ENCODE data around the gene FMNL3. TPM values are rescaled to one million over a fixed set of nuclear protein-coding genes. Genes with fewer than 3 reads are reported as not detected.

The FMNL3 gene
- total and polyA plus RNA-seq, 2 of the 13 experiments (the other 11 are each of a cell fraction or from before 2014, with no cell fraction given): 0.44 to 1.1 TPM

GRCh38 chr12:49667325-49668090 is 39.7 kb downstream of the FMNL3 start:
- no peaks in the 10 kb centered on the region for H3K36me3 ChIP-seq (replicated peaks in 1 of 2; ENCODE audit: control insufficient read depth in 1 of 2, insufficient read depth in 2 of 2, low read length in 2 of 2)
- no peaks in the 10 kb centered on the region; a peak in 1 of 5 replicates for H3K27me3 ChIP-seq (ENCODE audit: control insufficient read depth in 1 of 2, insufficient read depth in 2 of 2, low read length in 2 of 2)
- ATAC-seq (no peak), FAIRE-seq (no peak), DNase-seq (ENCODE audit: low spot score) (no peak)
- WGBS (ENCODE audit: low lambda C conversion rate): 49% methylated on average over 2 of the region's 2 CpGs
- intact Hi-C loops (cut with micrococcal nuclease; ENCODE audit: unreplicated experiment) (no loop called here), in situ Hi-C loops (cut with HindIII; ENCODE audit: extremely low pct_ligation_motif_present, low pct_unique_long_range_greater_than_20kb) (no loop called here)
- no peak for TF ChIP-seq ZNF205 (CRISPR knock-in tag; IDR thresholded peaks at IDR 0.05)
- TF ChIP-seq ZNF569 (CRISPR knock-in tag; IDR thresholded peaks at IDR 0.05; ENCODE audit: borderline replicate concordance): no peak
- no peak overlapping the region for H2AFZ ChIP-seq (ENCODE audit: low read length)
- no peaks in the 10 kb centered on the region for H3K79me2 ChIP-seq (ENCODE audit: insufficient read depth, low read length)
- no peaks in the 10 kb centered on the region for H4K20me1 ChIP-seq (ENCODE audit: insufficient read depth, low read length)
- H3K4me2 ChIP-seq (ENCODE audit: low read depth, low read length): no peak overlapping the region
- H3K4me3 ChIP-seq (replicated peaks in 1 of 3; ENCODE audit: insufficient read depth in 1 of 3, low read depth in 2 of 3, low read length in 3 of 3): no peak overlapping the region
- no peaks in the 10 kb centered on the region for H3K9me3 ChIP-seq (ENCODE audit: low read length)
- H3K4me1 ChIP-seq (ENCODE audit: insufficient read depth, low read length): peaks cover 18% of the 10 kb centered on the region
- H3K27ac ChIP-seq (ENCODE audit: extremely low read length, insufficient read depth, low read length): no peak overlapping the region
- ChIA-PET POLR2A (no interaction called here), CTCF (ENCODE audit: low intra/inter-chr PET ratio, low total read pairs) (no interaction called here)
- no TSS peak for BruUV-seq (replicated peaks)
- H3K9ac ChIP-seq (ENCODE audit: insufficient read depth, low read depth, low read length): no peak overlapping the region

GRCh38 chr12:49666176-49666575 is 41.0 kb downstream of the FMNL3 start:
- POLR2A ChIA-PET: no interaction called here
- Histone ChIP-seq H3K36me3 (replicated peaks in 1 of 2; ENCODE audit: control insufficient read depth in 1 of 2, insufficient read depth in 2 of 2, low read length in 2 of 2) (no peaks in the 10 kb centered on the region), H3K9ac (ENCODE audit: insufficient read depth, low read depth, low read length) (no peak overlapping the region), H3K27me3 (ENCODE audit: control insufficient read depth in 1 of 2, insufficient read depth in 2 of 2, low read length in 2 of 2) (no peaks in the 10 kb centered on the region; a peak in 1 of 5 replicates), H4K20me1 (ENCODE audit: insufficient read depth, low read length) (no peaks in the 10 kb centered on the region), H3K4me1 (ENCODE audit: insufficient read depth, low read length) (peaks cover 15% of the 10 kb centered on the region), H3K79me2 (ENCODE audit: insufficient read depth, low read length) (no peaks in the 10 kb centered on the region), H3K4me2 (ENCODE audit: low read depth, low read length) (no peak overlapping the region), H3K4me3 (replicated peaks in 1 of 3; ENCODE audit: insufficient read depth in 1 of 3, low read depth in 2 of 3, low read length in 3 of 3) (no peak overlapping the region), H3K9me3 (ENCODE audit: low read length) (no peaks in the 10 kb centered on the region), H3K27ac (ENCODE audit: extremely low read length, insufficient read depth, low read length) (no peak overlapping the region), H2AFZ (ENCODE audit: low read length) (no peak overlapping the region)
- FAIRE-seq: no peak
- in situ Hi-C loops (cut with HindIII; ENCODE audit: extremely low pct_ligation_motif_present, low pct_unique_long_range_greater_than_20kb) (no loop called here), intact Hi-C loops (cut with micrococcal nuclease; ENCODE audit: unreplicated experiment) (no loop called here)
- CTCF ChIA-PET (ENCODE audit: low intra/inter-chr PET ratio, low total read pairs): no interaction called here
- no peak for ATAC-seq
- BruUV-seq (replicated peaks): no TSS peak
- WGBS (ENCODE audit: low lambda C conversion rate): 56% methylated on average over 4 of the region's 4 CpGs
- TF ChIP-seq ZNF567 (CRISPR knock-in tag; IDR thresholded peaks at IDR 0.05; ENCODE audit: borderline replicate concordance) (no peak), ZFAT (CRISPR knock-in tag; conservative IDR thresholded peaks at IDR 0.05) (no peak), FOXK2 (IDR thresholded peaks at IDR 0.05) (no peak), ZKSCAN8 (CRISPR knock-in tag; IDR thresholded peaks at IDR 0.05; ENCODE audit: borderline replicate concordance) (no peak), ZNF83 (CRISPR knock-in tag; IDR thresholded peaks at IDR 0.05; ENCODE audit: borderline replicate concordance) (no peak), ZSCAN29 (CRISPR knock-in tag; conservative IDR thresholded peaks at IDR 0.05) (no peak)
- TF ChIP-seq, protein P1, sequence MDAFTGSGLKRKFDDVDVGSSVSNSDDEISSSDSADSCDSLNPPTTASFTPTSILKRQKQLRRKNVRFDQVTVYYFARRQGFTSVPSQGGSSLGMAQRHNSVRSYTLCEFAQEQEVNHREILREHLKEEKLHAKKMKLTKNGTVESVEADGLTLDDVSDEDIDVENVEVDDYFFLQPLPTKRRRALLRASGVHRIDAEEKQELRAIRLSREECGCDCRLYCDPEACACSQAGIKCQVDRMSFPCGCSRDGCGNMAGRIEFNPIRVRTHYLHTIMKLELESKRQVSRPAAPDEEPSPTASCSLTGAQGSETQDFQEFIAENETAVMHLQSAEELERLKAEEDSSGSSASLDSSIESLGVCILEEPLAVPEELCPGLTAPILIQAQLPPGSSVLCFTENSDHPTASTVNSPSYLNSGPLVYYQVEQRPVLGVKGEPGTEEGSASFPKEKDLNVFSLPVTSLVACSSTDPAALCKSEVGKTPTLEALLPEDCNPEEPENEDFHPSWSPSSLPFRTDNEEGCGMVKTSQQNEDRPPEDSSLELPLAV (CRISPR knock-in tag; conservative IDR thresholded peaks at IDR 0.05; ENCODE audit: low read depth): no peak
- DNase-seq (ENCODE audit: low spot score): no peak
